ENCODE data around the gene TMEM256.

GRCh38 chr17:7394452-7395191, 9.3 kb downstream of the TMEM256 start, which contains the start of gene PLSCR3:
- TF ChIP-seq, protein P1, sequence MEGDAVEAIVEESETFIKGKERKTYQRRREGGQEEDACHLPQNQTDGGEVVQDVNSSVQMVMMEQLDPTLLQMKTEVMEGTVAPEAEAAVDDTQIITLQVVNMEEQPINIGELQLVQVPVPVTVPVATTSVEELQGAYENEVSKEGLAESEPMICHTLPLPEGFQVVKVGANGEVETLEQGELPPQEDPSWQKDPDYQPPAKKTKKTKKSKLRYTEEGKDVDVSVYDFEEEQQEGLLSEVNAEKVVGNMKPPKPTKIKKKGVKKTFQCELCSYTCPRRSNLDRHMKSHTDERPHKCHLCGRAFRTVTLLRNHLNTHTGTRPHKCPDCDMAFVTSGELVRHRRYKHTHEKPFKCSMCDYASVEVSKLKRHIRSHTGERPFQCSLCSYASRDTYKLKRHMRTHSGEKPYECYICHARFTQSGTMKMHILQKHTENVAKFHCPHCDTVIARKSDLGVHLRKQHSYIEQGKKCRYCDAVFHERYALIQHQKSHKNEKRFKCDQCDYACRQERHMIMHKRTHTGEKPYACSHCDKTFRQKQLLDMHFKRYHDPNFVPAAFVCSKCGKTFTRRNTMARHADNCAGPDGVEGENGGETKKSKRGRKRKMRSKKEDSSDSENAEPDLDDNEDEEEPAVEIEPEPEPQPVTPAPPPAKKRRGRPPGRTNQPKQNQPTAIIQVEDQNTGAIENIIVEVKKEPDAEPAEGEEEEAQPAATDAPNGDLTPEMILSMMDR (IDR thresholded peaks at IDR 0.05; ENCODE audit: insufficient read depth, low read length, poor library complexity, severe bottlenecking) = no peak
- TF ChIP-seq EZH2phosphoT487 (conservative IDR thresholded peaks at IDR 0.05; ENCODE audit: low read length) = no peak

Data from SU-DHL-6 (cell line).